Femur (tissue), 1 donor: ENCODE results near the gene MYOD1.

ENCODE experiments used
- DNase-seq: peaks from one replicate; pipeline ENCODE4 v3.0.0-alpha.2; 2017

MYOD1 gene

DNA sequence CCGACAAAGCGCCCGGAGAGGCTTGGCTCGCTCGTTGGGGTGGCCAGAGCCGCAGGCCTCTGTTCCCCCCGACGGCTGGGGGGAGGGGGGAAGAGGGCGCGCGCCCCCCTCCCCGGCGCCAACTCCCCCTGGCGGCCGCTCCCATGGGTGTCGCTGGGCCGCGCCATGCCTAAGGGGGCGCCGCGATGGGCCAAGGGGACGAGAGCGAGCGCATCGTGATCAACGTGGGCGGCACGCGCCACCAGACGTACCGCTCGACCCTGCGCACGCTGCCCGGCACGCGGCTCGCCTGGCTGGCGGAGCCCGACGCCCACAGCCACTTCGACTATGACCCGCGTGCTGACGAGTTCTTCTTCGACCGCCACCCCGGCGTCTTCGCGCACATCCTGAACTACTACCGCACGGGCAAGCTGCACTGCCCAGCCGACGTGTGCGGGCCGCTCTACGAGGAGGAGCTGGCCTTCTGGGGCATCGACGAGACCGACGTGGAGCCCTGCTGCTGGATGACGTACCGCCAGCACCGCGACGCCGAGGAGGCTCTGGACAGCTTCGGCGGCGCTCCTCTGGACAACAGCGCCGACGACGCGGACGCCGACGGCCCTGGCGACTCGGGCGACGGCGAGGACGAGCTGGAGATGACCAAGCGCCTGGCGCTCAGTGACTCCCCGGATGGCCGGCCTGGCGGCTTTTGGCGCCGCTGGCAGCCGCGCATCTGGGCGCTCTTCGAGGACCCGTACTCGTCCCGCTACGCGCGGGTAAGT, 16.6 kb downstream of the MYOD1 start:
- DNase-seq = no peak

- DNase-seq = no peak
These were observed 17.2 kb downstream of the MYOD1 start for GRCh38 chr11:17736579-17736893.

GRCh38 chr11:17736930-17737817, 17.8 kb downstream of the MYOD1 start:
- DNase-seq = no peak

DNA sequence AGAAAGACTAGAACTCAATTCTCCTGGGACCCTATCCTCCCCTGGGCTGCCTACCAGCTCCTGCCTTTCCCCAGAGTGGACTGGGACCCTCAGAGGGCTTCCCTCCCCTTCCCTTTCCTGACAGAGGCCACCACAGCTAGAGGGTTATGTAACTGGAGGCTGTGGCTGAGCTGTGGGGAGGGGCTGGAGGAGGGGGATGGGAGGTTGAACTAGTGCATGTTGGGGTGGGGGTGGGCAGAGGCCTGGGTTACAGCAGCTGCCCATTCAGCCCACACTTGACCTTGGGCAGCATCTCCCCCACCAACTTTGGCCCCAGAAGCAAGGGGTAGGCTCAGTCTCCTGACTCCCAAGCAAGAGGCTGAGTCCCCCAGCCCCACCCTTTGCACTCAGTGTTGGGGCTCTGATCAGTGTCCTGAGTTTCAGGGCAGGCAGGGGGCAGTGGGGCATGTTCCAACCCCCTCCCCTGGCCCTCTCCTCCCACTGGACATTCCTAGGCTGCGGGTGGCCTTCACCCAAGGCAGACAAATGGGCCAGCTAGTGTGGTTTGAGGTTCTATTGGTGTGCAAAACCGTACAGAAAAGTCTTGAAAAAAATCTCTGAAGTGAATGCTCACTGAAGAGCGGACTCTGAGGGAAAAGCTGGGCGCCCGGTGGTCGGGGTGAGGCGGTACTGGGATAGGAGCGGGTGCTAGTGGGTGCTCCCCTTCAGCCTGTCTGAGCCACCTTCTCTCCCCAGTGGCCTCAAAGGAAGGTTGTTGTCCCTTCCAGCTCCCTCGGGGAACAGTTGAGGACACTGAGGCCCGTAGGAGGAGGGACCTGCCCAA, 19.0 kb downstream of the MYOD1 start:
- DNase-seq = no peak

DNA sequence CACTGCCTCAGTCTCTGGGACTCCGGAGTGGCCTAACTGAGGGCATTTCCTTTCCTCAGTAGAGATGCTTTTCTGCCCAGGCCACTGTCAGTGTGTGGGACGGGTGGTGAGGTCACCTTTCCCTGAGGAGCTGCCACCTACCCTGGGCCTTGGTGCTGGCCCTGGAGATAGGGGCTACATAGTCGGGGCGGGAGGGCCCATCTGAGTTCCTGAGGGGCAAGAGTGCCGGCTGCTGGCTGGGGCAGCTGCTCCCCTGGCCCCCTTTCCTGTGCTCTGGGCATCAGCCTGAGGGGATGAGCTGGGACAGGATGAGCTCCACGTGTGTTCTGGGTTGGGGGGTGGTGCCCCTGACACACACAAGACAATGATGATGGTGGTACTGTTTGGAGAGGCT, 20.6 kb downstream of the MYOD1 start:
- no peak for DNase-seq

DNA sequence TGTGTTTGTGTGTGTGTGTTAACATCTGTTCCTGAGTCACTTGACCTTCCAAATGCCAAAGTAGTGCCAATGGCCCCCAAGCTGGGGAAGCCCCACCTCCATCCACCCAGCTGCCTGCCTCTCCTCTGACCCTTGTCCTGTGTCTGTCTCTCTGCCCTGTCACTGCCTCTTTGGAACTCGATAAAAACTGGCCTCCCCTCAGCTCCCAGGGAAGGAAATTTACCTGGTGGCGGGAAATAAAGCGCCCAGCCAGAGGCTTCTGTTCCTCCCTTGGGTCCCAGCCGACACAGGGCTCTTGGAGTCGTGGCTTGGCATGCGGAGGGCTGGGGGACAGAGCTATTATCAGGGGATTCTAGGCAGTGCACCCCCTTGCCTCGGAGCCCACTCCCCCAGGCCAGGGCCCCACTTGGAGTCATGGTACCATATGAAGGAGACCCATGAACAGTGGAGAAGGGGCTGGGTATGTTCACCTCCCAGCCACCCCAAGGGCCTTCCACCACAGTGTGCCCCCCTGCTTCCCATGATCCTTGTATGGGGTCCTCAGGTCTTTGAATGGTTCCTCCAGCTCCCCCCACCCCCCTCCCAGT, 21.4 kb downstream of the MYOD1 start:
- DNase-seq = no peak

DNA sequence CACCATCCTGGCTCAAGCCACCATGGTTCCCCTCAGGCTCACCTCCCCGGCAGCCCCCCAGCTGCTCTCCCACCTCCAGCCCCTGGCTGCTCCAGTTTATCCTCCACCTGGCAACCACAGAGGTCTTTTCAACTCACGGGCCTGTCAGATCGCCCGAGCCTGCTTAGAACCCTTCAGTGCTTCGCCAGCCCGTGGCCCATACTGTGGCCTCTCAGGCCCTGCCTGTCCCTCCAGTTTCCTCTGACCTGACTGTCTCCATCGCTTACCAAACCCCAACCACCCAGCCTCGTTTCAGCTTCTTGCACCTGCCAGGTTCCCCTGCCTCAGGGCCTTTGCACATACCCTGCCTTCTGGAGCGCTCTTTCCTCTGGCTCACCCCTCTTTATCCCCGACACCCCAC, 22.1 kb downstream of the MYOD1 start:
- DNase-seq = no peak

DNA sequence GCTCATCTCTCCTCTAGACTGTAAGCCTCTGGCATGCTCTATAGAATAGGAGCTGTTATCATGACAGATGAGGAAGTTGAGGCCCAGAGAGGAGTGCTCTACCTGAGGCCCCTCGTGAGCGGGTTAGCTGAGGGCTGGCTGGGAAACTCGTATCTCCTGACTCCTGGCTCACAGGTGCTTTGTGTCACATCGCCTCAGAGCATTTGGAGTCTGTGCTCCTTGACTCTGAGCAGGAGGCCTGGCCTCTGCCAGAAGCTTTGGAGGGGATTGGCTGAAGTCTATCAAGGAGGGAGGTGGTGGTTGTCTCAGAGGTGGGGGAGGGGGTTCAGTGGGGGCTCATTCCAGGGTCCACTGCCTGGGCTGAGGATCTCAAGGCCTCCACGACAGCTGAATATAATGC, 22.6 kb downstream of the MYOD1 start:
- no peak for DNase-seq

GRCh38 chr11:17743026-17743807, 23.8 kb downstream of the MYOD1 start:
- DNase-seq = no peak

DNA sequence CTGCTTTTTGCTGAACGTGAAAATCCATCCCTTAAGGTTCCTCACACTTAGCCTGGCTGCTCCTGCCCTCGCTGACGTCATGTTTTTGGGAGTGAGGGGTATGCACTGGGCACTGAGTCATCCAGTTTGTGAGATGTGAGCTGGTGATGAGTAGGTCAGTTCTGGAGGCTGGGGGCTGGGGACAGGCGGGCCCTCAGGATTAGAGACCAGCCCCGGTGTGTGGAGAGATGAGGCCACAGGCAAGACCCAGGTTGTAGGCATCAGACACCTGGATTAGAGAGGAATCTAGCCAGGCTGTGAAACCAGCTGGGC, 24.4 kb downstream of the MYOD1 start:
- DNase-seq = no peak

DNA sequence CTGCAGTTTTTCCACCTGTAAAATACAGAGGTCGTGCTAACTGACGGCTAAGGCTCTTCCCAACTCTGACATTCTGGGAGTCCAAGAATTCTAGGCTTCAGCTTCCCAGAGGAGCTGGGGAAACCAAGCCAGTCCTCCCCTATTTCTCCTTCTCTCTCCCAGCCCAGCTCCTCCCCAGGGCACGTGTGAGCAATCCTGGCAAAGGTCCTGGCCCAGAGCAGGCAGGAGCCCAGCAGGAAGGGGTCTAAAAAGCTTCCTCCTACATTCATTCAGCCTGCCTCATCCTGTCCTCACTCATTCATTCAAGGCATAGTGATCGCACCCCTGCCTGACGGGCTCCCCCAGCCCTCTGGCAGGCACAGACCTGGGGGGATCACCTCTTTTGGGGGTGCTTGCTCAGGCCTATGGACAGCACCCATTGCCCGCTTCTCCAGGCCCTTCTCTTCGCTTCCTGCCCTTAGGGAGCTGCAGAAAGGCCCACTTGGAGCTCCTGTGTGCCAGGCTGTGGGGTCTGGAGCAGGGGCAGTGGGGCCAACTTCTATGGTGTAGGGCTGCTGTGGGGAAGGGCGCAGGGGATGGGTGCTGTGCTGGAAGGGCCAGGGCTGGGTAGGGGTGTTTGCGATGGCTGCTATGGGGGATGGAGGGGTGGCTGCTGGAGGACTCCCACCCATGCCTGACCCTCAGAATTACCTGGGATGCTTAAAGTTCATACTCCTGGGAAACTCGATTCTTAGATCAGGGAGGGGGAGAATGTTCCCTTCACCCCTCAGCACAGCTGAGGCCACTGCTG, 25.0 kb downstream of the MYOD1 start:
- DNase-seq = no peak

- DNase-seq = no peak
These were observed 25.8 kb downstream of the MYOD1 start for GRCh38 chr11:17745023-17745772.

GRCh38 chr11:17746096-17746495, 26.7 kb downstream of the MYOD1 start:
- no peak for DNase-seq

DNA sequence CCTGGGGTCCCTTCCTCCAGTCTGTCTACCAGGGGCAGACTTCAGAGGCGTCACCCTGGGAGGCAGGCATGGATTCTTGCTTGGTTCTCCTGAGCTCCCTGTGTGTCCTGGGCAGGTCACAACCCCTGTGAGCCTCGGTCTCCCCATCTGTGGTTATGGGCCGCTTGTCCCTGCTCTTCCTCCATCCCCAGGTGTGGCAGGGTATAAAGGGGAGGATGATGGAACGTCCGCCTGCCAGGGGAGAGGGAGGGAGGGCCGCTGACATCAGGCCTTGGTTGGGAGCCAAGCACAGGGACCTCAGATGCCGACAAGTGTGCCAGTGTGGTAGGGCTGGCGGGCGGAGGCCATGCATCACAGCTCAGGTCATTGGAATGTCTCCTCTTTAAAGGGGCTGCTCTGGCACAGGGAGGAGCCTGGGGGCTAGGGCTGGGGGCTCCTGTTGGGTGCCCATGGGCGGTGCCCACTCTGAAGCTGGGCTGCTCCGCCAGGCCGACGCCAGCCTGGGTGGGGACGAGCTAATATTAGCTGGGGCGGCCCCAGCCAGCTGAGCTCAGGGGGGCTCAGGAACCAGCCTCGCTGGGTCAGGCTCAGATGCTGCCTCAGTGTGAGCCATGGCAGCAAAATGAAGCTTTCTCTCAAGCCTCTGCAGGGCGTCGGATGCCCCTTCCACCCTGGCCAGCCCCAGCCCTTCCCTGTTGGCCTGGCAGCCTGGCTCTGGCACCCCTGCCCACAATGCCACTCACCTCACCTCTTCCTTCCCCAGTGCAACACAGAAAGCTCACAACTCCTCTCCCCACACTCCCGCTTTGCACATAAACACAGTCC, 28.0 kb downstream of the MYOD1 start:
- no peak for DNase-seq

DNA sequence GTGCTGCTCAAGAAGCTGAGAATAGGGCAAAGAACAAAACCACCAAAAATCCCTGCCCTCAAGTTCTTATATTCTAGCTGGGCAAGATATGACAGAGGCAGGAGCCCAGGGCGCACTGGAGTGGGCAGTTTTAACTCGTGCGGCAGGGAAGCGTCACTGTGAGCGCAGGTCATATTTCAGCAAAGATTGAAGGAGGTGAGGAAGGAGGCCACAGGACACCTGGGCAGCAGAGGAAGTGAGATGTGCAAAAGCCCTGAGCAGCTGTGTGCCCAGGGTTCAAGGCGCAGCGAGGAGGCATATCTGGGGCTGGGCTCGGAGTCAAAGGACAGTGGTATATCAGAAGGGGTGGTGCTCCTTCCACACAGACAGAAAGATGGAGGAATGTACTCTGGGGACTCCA, 28.7 kb downstream of the MYOD1 start:
- DNase-seq = no peak

DNA sequence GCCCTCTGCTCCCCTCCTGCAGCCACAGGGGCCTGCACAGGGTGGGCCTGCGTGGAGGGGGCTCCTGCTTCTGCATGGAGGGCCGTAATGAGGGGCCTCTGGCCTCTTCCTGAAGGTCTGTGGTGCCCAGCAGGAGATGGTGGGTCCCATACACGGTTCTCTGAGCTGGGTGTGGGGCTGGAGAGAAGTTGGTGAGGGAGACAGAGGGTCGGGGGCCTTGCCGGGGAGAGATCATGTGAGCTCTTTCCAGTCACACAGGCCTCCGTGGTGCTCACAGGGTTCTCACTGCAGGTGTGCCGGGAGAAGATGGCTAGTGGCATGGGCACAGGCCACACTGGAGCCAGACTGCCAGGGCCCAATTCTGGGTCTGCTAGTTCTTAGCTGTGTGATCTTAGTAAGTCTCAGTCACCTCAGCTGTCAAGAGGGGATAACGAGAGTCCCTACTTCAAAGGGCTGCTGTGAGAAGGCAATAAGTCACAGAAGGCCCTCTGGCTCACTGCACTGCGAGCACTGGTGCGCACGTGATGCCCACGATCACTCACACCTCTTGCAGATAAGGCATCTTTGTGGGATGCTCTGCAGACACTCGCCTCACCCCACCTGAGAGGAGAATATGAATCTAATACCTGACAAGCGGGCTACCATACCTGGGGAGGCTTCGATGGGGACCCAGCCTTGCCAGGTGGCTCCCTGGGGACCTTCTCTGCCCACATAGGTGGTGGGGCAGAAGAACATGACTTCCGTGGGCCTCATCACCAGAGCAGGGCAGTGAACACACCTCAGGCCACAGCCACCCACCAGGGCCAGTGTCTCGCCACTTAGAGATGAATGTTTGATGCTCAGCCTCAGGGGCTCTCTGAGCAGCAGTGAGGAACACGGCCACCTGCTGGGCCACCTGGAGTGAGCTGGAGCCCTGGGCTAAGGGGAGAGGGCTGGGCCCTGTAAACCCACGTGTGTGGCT, 29.7 kb downstream of the MYOD1 start:
- no peak for DNase-seq

DNA sequence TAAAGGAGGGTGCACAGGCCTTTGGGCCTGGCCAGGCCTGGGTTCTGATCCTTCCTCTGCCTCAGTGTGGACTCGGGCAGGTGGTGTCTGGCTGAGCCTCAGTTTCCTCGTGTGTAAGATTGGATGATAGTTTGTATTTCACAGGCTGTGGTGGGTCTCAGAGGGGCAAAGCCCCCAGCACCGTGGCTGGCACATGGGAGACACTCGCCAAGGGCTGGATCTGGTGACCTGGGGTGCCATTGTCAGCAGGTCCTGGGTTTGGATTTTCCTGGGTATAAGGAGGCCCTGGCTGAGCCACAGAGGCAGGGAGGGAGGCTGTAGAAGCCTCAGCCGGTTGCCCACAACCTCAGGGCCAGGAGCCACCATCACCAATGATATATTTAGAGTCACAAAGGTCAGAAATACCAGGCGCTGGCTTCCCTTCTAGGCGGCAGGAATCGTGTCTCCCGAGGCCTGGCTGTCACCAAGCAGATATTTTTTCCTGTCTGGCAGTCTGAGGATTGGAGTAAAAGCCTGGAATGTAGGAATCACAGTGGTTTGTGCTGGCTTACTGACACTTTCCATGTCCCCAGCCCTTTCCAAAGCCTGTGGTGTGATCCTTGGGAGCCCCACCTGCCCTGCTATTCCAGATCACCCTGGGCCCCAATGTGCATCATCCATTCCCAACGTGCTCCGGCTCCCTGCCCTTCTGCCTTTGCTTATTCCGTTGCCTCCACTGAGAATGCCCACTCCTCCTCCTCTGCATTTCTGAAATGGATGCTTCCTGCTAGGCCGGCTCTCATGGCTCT, 30.8 kb downstream of the MYOD1 start:
- DNase-seq = no peak

- no peak for DNase-seq
These were observed 31.4 kb downstream of the MYOD1 start for GRCh38 chr11:17750801-17751165.
